GM18505 (cell line): ENCODE data around the gene TPD52L3.
A peak's percentile ranks its signal among the peaks of the same experiment; 100 is the strongest.

Experiments used
- ATAC-seq: cut with Tn5 transposase; IDR thresholded peaks from one replicate; pipeline ENCODE4 v1.9.1; 2021; ENCODE audit not compliant: unreplicated experiment
- POLR2A ChIP-seq: IDR thresholded peaks from 4 replicates; pipeline ENCODE4 v1.6.1; 2011; ENCODE audit warnings: borderline replicate concordance; ENCODE audit not compliant: insufficient read depth, insufficient read length; ENCODE audit errors: extremely low read depth

Gene TPD52L3

GRCh38 chr9:6328103-6328502 is at the start of gene TPD52L3:
Gene TPD52L3 (plus strand): TSS chr9:6328375. CDS start chr9:6328596, 221 bp downstream.
- ATAC-seq = no peak
- no peak for TF ChIP-seq POLR2A

- TF ChIP-seq POLR2A = no peak
- no peak for ATAC-seq
These were observed 26.3 kb upstream of the TPD52L3 start for GRCh38 chr9:6301858-6302257.

- TF ChIP-seq POLR2A = no peak
- ATAC-seq = no peak
These were observed 25.8 kb upstream of the TPD52L3 start for GRCh38 chr9:6302417-6302816.

DNA sequence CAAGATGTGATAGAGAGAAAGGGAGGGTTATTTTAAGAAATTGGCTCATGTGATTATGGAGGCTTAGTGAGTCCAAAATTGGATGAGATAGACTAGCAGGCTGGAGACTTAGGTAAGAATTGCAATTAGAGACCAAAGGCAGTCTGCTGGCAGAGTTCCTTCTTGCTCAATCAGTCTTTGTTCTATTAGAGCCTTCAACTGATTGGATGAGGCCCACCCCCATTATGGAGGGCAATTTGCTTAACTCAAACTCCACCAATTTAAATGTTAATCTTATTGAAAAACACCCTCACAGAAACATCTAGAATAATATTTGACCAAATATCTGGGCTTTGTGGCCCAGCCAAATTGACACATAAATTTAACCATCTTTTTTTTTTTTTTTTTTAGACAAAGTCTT is 23.9 kb upstream of the TPD52L3 start:
- TF ChIP-seq POLR2A = no peak

GRCh38 chr9:6305954-6306563 is 22.1 kb upstream of the TPD52L3 start:
- no peak for ATAC-seq
- no peak for TF ChIP-seq POLR2A

More for the DNA sequence above, 23.9 kb upstream of the TPD52L3 start:
- no peak for ATAC-seq

- TF ChIP-seq POLR2A = no peak
- no peak for ATAC-seq
These were observed 20.6 kb upstream of the TPD52L3 start for GRCh38 chr9:6307551-6308096.

- TF ChIP-seq POLR2A = no peak
These were observed 2.9 kb downstream of the TPD52L3 start for GRCh38 chr9:6330958-6331634.

GRCh38 chr9:6334305-6334704 is 6.1 kb downstream of the TPD52L3 start:
- TF ChIP-seq POLR2A = no peak
- ATAC-seq = no peak

More at GRCh38 chr9:6330958-6331634, 2.9 kb downstream of the TPD52L3 start:
- no peak for ATAC-seq

- ATAC-seq = no peak
- TF ChIP-seq POLR2A = no peak
These were observed 20.6 kb downstream of the TPD52L3 start for GRCh38 chr9:6348766-6349165.

DNA sequence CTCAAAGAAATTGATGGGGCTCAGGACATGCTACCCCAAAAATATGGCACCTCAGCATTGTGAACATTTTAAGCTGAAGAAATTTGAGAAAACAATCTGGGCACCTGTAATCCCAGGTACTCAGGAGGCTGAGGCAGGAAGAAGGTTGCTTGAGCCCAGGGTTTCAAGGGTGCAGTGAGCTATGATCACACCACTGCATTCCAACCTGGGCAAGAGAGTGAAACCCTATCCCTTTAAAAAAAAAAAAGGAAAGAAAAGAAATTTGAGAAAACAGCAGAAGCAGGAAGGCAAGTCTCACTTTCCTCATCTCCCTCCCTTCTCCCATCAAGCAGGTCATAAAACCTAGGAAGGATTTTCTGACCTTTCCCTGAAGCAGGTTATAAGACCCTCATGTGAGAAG is 23.6 kb downstream of the TPD52L3 start:
- no peak for TF ChIP-seq POLR2A
- ATAC-seq = no peak

DNA sequence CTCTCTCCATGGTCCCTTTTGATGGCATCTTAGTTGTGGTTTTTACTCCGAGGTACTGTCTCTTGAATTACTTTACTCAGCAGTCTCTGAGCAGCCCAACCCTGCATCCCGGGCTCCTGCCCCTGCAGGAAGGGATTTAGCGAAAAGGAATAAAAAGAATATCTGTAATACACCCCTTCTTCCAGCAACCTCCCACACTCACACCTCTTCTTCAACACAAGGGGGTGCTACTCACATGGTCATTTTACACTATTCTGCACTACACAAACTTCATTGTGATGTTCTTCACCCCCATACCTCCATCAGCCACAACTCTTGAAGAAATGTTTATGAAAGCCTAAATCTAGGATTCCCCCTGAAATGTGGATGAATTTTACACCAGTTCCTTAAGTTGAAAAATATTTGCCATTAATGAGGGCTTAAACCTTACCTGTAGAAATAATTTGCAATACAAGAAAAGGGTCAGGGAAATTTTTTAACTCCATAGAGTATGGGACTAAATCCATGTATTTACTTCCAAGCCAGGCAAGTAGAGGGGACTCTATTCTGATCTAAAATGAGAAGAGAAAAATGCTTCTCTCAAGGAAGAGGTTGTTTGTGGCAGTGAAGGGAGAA is 26.0 kb downstream of the TPD52L3 start:
- ATAC-seq = peak; percentile 75
- no peak for TF ChIP-seq POLR2A

GRCh38 chr9:6355728-6356127 is 27.6 kb downstream of the TPD52L3 start:
- TF ChIP-seq POLR2A = no peak
- peak; percentile 50 for ATAC-seq

- no peak for ATAC-seq
- TF ChIP-seq POLR2A = no peak
These were observed 28.3 kb downstream of the TPD52L3 start for GRCh38 chr9:6356441-6356840.

DNA sequence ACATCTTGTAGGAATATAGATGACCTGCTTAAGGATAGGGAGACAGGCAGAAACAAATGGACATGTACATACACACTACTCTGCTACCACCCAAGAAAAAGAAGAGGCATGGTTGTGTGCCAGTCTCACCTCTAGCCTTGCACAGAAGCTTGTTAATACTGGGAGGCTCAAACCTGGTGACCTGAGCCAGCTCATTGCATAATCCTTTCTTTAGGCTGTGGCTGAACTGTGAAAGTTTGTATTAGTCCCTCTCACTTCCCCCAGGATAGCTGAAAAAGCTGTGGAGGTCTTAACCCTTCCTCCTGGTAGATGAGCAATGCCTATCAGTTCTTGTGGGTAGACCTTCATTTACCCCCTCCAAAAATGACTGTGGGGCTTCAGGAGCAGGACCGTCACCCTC is 28.7 kb downstream of the TPD52L3 start:
- no peak for ATAC-seq

More for the DNA sequence above, 28.7 kb downstream of the TPD52L3 start:
- no peak for TF ChIP-seq POLR2A
